A673 (cell line): ENCODE results near the gene IL21R.

Experiments
- CTCF ChIP-seq: fragments of 300-800, 200-600 bp; sonication (generic); conservative IDR thresholded peaks from 2 replicates; pipeline ENCODE4 v1.5.1; 2017; ENCODE audit warnings: low read depth, mild to moderate bottlenecking, antibody characterized with exemption, low read length, moderate library complexity, mixed read lengths
- EZH2 ChIP-seq: fragments of 200-600 bp; sonication (generic); IDR thresholded peaks from 2 replicates; pipeline ENCODE4 v1.6.1; 2017; ENCODE audit warnings: borderline replicate concordance, low read depth, mild to moderate bottlenecking, mixed read lengths, antibody characterized with exemption, low read length; ENCODE audit not compliant: poor library complexity, severe bottlenecking

- TF ChIP-seq EZH2 (no peak), CTCF (no peak)
These were observed 8.8 kb downstream of the IL21R start for GRCh38 chr16:27410761-27411160.
